GM19351 (cell line): ENCODE measurements around the gene TIMP2.

ENCODE experiments used
- ATAC-seq: cut with Tn5 transposase; IDR thresholded peaks from one replicate; pipeline ENCODE4 v1.9.1; 2021; ENCODE audit warnings: mild to moderate bottlenecking, moderate library complexity; ENCODE audit not compliant: unreplicated experiment

The TIMP2 gene

GRCh38 chr17:78840780-78841611 is 84.2 kb downstream of the TIMP2 start, which contains the start of gene USP36:
TSS of gene USP36 (minus strand) at chr17:78840814. CDS start at chr17:78836363, 4,451 bp downstream.
- ATAC-seq = peak; percentile 84

- ATAC-seq = no peak
These were observed 84.7 kb downstream of the TIMP2 start for GRCh38 chr17:78840530-78840779.

GRCh38 chr17:78839762-78840529 is 85.2 kb downstream of the TIMP2 start:
- peak; percentile 17 for ATAC-seq

- no peak for ATAC-seq
These were observed 85.9 kb downstream of the TIMP2 start for GRCh38 chr17:78839235-78839761.

GRCh38 chr17:78838574-78839005 is 86.6 kb downstream of the TIMP2 start:
- no peak for ATAC-seq

DNA sequence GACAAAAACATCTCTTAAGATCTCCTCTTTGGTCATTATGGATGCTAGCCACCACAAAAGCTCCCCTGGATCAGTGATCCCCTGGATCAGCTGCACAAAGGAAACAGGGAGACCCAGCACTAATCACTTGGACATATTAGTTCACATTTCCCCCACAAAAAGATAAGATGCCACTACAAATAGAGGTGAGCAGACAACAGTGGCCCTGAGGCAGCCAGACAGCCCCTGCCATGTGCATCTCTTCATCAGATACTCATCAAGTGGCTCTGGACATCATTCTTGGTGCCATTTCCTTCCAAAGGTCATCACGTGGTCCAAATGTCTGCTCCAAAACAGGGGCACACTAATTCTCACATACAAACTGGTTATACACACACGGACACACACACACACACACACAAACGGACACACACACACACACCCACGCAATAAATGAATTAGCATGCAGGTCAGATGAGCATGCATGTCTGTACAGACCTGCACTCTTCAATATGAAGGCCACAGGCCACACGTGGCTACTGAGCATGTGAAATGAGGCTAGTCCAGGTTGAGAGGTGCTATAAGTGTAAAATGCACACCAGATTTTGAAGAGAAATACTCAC is 88.7 kb downstream of the TIMP2 start:
- no peak for ATAC-seq

DNA sequence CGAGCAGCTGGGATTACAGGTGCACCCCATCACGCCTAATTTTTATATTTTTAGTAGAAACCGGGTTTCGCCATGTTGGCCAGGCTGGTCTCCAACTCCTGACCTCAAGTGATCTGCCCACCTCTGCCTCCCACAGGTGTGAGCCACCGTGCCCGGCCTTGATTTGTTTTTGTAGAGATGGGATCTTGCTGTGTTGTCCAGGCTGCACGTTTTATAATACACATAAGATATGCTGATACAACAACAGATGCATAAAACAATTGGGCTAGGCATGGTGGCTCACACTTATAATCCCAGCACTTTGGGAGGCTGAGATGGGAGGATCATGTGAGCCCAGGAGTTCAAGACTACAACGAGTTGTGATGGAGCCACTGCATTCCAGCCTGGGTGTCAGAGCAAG is 90.6 kb downstream of the TIMP2 start:
- no peak for ATAC-seq

GRCh38 chr17:78832541-78832810 is 92.7 kb downstream of the TIMP2 start:
- ATAC-seq = no peak

- ATAC-seq = no peak
These were observed 93.3 kb downstream of the TIMP2 start for GRCh38 chr17:78831688-78832540.

DNA sequence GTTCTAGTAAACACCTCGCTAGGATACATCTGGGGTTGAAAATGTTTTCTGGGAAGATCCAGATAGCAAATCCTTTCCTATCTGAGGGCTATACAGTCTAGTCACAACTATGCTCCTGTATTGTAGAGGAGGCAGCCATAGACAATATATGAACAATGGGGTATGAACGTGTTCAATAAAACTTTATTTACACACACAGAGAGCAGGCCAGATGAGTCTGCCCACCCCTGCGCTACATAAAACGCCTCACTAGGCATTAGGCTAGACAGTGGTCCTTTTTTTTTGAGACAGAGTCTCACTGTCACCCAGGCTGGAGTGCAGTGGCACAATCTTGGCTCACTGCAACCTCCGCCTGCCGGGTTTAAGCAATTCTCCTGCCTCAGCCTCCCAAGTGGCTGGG is 95.7 kb downstream of the TIMP2 start:
- no peak for ATAC-seq

DNA sequence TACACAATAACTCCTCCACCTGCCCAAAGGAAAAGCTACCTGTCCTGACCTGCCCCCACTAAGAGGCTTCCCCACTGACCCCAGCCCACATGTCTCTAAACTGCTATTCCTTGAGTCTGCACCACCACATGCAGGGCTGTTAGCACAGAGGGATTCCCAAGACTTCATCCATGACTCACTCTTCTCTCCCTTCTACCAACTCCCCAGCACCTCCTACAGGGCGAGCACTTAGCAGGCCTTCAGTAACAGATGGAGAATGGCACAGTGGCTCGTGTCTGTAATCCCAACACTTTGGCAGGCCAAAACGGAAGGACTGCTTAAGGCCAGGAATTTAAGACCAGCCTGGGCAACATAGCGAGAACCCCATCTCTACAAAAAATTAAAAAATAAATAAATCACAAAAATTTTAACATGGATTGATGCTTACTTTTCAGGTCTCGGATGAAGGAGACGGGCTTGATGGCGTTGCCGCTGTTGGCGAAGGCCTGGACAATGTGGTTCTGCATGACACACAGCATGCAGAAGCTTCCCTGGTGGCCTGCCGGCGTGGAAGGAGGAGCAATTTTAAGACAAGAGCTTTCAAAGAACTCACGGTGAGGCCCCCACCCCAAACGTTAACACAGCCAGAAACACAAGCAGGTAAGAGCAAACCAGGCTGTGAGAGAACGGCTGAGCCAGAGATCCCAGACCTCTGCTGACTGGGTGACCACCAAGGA is 96.6 kb downstream of the TIMP2 start:
- ATAC-seq = no peak

GRCh38 chr17:78826836-78827509 is 98.2 kb downstream of the TIMP2 start:
- no peak for ATAC-seq

GRCh38 chr17:78826421-78826820 is 98.8 kb downstream of the TIMP2 start:
- ATAC-seq = no peak

DNA sequence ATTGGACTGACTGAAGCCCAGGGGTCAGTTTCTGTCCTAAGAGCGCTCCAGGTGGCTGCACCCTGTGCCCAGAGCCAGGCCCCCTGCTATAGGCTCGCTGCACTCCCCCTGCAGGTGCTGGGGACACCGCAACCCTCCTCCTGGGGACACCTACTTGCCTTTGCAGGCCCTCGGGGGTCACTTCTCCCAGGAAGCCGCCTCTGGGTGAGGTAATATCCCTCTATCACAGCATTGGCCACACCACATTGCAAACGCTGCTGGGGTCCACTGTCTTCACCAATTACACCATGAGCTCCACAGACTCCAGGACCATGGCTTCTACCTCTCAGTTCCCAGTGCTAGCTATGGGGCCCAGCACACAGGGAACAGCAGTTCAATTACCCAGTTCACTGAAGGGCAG is 99.5 kb downstream of the TIMP2 start:
- ATAC-seq = no peak

GRCh38 chr17:78824240-78824639 is 100.9 kb downstream of the TIMP2 start:
- ATAC-seq = no peak

GRCh38 chr17:78823282-78824046 is 101.7 kb downstream of the TIMP2 start:
- ATAC-seq = no peak

- ATAC-seq = no peak
These were observed 102.6 kb downstream of the TIMP2 start for GRCh38 chr17:78822552-78822951.

GRCh38 chr17:78821961-78822360 is 103.2 kb downstream of the TIMP2 start:
- ATAC-seq = no peak

DNA sequence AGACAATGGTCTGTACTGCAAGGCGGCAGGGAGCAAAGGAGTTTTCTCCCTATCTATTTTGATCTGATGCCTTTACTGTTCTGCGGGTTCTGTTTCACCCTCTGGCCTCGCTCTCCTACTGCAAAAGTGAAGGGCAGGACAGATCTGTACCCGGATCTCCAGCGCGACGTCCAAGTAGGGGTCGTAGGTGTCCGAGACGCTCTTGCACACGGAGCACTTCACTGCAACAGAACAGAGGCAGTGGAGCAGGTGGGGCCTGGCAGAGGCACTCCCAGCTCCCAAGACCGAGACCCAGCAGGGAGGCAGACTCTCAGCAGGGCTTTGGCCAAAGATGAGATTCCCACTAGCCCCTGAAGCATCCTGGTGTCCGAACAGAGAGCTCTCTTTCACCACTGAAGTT is 104.3 kb downstream of the TIMP2 start:
- ATAC-seq = no peak
